Measurements from ENCODE around the gene NSG2. TPM values are rescaled to one million over a fixed set of nuclear protein-coding genes. Genes with fewer than 3 reads are reported as not detected.

NSG2 gene
- total and polyA plus RNA-seq, 2 donors (not counting 1 experiment from before 2014, with no cell fraction given): not detected

- no peak overlapping the region for H3K9ac ChIP-seq (ENCODE audit: low read length)
- no peaks in the 10 kb centered on the region for H4K20me1 ChIP-seq (ENCODE audit: control insufficient read depth, insufficient read depth, low read length, poor library complexity, severe bottlenecking)
- CTCF ChIA-PET: no interaction called here
- H3K4me3 ChIP-seq (ENCODE audit: control extremely low read depth in 1 of 5, extremely low read depth in 1 of 5, insufficient read depth in 1 of 5, low read depth in 2 of 5, low read length in 4 of 5): no peak overlapping the region
- TF ChIP-seq EZH2 (IDR thresholded peaks at IDR 0.05; ENCODE audit: borderline replicate concordance, insufficient read depth, low read depth, low read length, poor library complexity, severe bottlenecking) (no peak), CTCF (IDR thresholded peaks at IDR 0.05) (no peak)
- no peak overlapping the region for H3K4me2 ChIP-seq (replicated peaks; ENCODE audit: low read depth, low read length, poor library complexity, severe bottlenecking)
- POLR2A ChIA-PET: no interaction called here
- H3K27me3 ChIP-seq (replicated peaks in 1 of 4; ENCODE audit: control extremely low read depth in 1 of 4, control insufficient read depth in 3 of 4, insufficient read depth in 4 of 4, low read length in 3 of 4): peaks cover 0 to 6% (median 4%) of the 10 kb centered on the region in 4 experiments
- no peaks in the 10 kb centered on the region for H3K9me3 Mint-ChIP-seq (ENCODE audit: insufficient read depth)
- 36% methylated on average over 1 of the region's 6 CpGs for WGBS (ENCODE audit: insufficient coverage)
- no peak overlapping the region for H3K4me3 Mint-ChIP-seq
- DNase-seq: no peak
- H3K27ac ChIP-seq (ENCODE audit: low read length in 2 of 2): no peak overlapping the region
- no peaks in the 10 kb centered on the region for H3K79me2 ChIP-seq (ENCODE audit: control insufficient read depth, insufficient read depth, low read length)
- ATAC-seq (ENCODE audit: low read depth): no peak
- H3K36me3 ChIP-seq (replicated peaks in 1 of 2; ENCODE audit: control extremely low read depth in 1 of 2, control insufficient read depth in 1 of 2, extremely low read depth in 1 of 2, insufficient read depth in 2 of 2, low read length in 1 of 2): no peaks in the 10 kb centered on the region
- H2AFZ ChIP-seq (ENCODE audit: insufficient read depth, low read depth, low read length, poor library complexity, severe bottlenecking): no peak overlapping the region
- no peaks in the 10 kb centered on the region for H3K9me3 ChIP-seq (ENCODE audit: control extremely low read depth in 1 of 3, control insufficient read depth in 2 of 3, insufficient read depth in 1 of 3, low read length in 2 of 3)
- H3K27ac Mint-ChIP-seq: no peak overlapping the region
- intact Hi-C loops (cut with micrococcal nuclease): no loop called here
- no peaks in the 10 kb centered on the region for H3K4me1 ChIP-seq (ENCODE audit: control insufficient read depth in 2 of 2, insufficient read depth in 2 of 2, low read length in 2 of 2)
- H3K27me3 Mint-ChIP-seq: peaks cover 14% of the 10 kb centered on the region
- no peaks in the 10 kb centered on the region for H3K4me1 Mint-ChIP-seq
Measured at GRCh38 chr5:174057206-174057605, 11.7 kb downstream of the NSG2 start.

DNA sequence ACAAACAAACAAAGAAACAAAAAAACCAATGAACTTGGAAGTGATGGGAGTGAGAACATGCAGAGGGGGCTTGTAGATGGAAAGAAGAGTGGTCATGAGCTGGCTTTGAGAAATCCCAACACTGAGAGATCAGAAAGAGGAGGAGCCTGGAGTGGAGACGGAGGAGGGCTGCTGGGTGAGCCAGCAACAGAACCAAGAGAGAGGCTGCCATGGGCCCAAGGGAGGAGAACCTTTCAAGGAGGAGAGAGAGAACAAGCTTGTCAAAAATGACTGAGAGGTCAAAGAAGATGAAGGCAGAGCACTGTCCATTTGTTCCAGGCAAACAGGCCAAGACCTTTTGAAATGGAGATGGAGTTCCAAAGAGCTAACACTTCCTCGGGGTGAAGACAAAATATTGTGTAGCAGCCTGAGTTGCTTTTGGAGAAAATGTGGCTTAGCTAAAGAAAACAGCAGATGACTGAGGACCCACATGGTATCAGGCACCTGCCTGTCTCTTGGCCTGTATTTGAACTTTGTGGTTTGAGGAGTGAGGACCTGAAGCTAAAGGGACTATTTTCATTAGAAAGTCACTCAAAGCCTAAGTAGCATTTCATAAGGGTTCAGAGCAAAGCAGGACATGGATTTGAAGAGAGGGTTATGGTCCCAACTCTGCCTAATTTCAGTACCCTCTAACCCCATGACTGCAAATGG is 13.1 kb downstream of the NSG2 start:
- intact Hi-C loops (cut with micrococcal nuclease): no loop called here
- Histone ChIP-seq H2AFZ (ENCODE audit: insufficient read depth, low read depth, low read length, poor library complexity, severe bottlenecking) (no peak overlapping the region), H3K9me3 (ENCODE audit: control extremely low read depth in 1 of 3, control insufficient read depth in 2 of 3, insufficient read depth in 1 of 3, low read length in 2 of 3) (no peaks in the 10 kb centered on the region), H3K9ac (ENCODE audit: low read length) (no peak overlapping the region), H3K4me1 (ENCODE audit: control insufficient read depth in 2 of 2, insufficient read depth in 2 of 2, low read length in 2 of 2) (no peaks in the 10 kb centered on the region), H3K4me3 (ENCODE audit: control extremely low read depth in 1 of 5, extremely low read depth in 1 of 5, insufficient read depth in 1 of 5, low read depth in 2 of 5, low read length in 4 of 5) (no peak overlapping the region), H4K20me1 (ENCODE audit: control insufficient read depth, insufficient read depth, low read length, poor library complexity, severe bottlenecking) (no peaks in the 10 kb centered on the region), H3K36me3 (replicated peaks in 1 of 2; ENCODE audit: control extremely low read depth in 1 of 2, control insufficient read depth in 1 of 2, extremely low read depth in 1 of 2, insufficient read depth in 2 of 2, low read length in 1 of 2) (no peaks in the 10 kb centered on the region), H3K27ac (ENCODE audit: low read length in 2 of 2) (no peak overlapping the region), H3K27me3 (replicated peaks in 1 of 4; ENCODE audit: control extremely low read depth in 1 of 4, control insufficient read depth in 3 of 4, insufficient read depth in 4 of 4, low read length in 3 of 4) (peaks cover 0 to 6% (median 4%) of the 10 kb centered on the region in 4 experiments), H3K4me2 (replicated peaks; ENCODE audit: low read depth, low read length, poor library complexity, severe bottlenecking) (no peak overlapping the region), H3K79me2 (ENCODE audit: control insufficient read depth, insufficient read depth, low read length) (no peaks in the 10 kb centered on the region)
- Mint-ChIP-seq H3K4me1 (no peaks in the 10 kb centered on the region), H3K27ac (no peak overlapping the region), H3K4me3 (no peak overlapping the region), H3K27me3 (peaks cover 21% of the 10 kb centered on the region), H3K9me3 (ENCODE audit: insufficient read depth) (no peaks in the 10 kb centered on the region)
- TF ChIP-seq CTCF (IDR thresholded peaks at IDR 0.05) (no peak), EZH2 (IDR thresholded peaks at IDR 0.05; ENCODE audit: borderline replicate concordance, insufficient read depth, low read depth, low read length, poor library complexity, severe bottlenecking) (no peak)
- DNase-seq: no peak
- ChIA-PET POLR2A (no interaction called here), CTCF (no interaction called here)
- 68% methylated on average over 2 of the region's 2 CpGs for WGBS (ENCODE audit: insufficient coverage)
- ATAC-seq (ENCODE audit: low read depth): no peak

All from B cell (primary cell).